ENCODE data around the gene CUL9.

CUL9 gene

GRCh38 chr6:43250992-43251373, 69.0 kb downstream of the CUL9 start:
- no peak for DNase-seq (ENCODE audit: low spot score)
- no peak for TF ChIP-seq CTCF (IDR thresholded peaks at IDR 0.05; ENCODE audit: extremely low read depth, missing control alignments)

DNA sequence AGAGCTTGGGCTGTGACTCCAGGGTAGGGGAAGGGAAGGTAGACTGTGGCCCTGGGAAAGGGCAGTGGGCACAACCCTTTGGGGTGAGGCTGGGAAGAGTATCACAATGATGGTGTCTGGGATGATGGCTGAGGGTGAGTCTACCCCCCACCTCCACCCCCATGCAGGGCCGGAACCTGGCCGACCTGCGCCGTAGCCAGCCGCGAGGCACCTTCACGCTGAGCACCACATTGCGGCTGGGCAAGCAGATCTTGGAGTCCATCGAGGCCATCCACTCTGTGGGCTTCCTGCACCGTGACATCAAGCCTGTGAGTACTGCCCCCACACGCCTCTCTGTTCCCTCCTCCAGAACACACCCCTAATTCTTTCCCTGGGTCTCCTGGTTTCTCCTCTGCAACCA, 71.4 kb downstream of the CUL9 start:
- DNase-seq (ENCODE audit: low spot score), result no peak
- no peak for TF ChIP-seq CTCF (IDR thresholded peaks at IDR 0.05; ENCODE audit: extremely low read depth, missing control alignments)

DNA sequence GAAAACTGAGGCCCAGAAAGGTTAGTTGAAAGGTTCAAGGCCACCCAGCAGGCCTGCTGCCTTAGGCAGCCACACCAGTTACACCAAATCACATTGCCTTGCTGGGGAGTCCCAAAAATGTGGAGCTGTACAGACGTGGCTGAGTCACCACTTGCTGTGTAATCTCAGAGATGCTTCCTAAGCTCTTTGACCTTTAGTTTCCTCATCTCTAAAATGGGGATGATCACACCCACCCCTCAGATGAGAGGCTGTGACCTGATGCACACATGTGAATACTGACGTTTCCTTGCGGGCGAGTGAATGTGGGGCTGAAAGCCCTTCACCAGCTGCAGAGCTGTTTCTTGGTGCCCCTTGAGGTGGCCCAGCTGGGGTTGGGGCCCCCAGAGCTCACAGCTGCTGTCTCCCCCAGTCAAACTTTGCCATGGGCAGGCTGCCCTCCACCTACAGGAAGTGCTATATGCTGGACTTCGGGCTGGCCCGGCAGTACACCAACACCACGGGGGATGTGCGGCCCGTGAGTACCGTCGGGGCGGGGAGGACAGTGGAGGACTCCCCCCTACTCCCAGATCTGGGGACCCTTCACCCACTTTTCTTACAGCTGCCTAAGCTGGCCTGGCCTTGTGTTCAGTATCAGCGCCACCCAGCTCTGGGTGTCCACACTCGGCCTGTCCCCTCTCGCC, 72.3 kb downstream of the CUL9 start:
- no peak for DNase-seq (ENCODE audit: low spot score)
- TF ChIP-seq CTCF (IDR thresholded peaks at IDR 0.05; ENCODE audit: extremely low read depth, missing control alignments), result no peak

DNA sequence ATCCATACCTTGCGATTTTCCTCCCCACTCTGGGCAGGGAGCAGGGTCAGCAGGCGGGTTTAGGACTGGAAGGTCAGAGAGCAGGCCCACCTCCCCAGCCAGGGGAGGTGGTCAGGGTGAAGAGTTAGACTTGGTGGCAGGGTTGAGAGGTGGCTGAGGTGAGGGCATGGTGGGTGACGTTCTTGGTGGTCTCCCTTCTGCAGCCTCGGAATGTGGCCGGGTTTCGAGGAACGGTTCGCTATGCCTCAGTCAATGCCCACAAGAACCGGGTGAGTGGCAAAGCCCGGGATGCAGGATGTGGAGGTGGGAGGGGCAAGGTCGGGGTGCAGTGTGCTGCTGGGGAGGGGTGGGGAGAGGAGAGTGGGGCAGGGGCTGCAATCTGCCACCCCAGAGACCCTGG, 72.8 kb downstream of the CUL9 start:
- DNase-seq (ENCODE audit: low spot score), result no peak
- no peak for TF ChIP-seq CTCF (IDR thresholded peaks at IDR 0.05; ENCODE audit: extremely low read depth, missing control alignments)

- TF ChIP-seq CTCF (IDR thresholded peaks at IDR 0.05; ENCODE audit: extremely low read depth, missing control alignments), result no peak
- no peak for DNase-seq (ENCODE audit: low spot score)
Observed at GRCh38 chr6:43255408-43256054, 73.5 kb downstream of the CUL9 start.

GRCh38 chr6:43256670-43257366, 74.8 kb downstream of the CUL9 start:
- no peak for DNase-seq (ENCODE audit: low spot score)
- no peak for TF ChIP-seq CTCF (IDR thresholded peaks at IDR 0.05; ENCODE audit: extremely low read depth, missing control alignments)

Measured in GM20000 (cell line).